GM21515 (cell line): ENCODE data around the gene NKX2-2.
"Not testable (repeated sequence)": the region's sequence is repeated elsewhere in the genome, so short reads cannot be mapped to it uniquely, and the experiment has no call there.

Experiments used
- ATAC-seq: cut with Tn5 transposase; IDR thresholded peaks from one replicate; pipeline ENCODE4 v1.9.1; 2021; ENCODE audit not compliant: unreplicated experiment

Gene NKX2-2

GRCh38 chr20:21509597-21510371 lies 4.1 kb downstream of the NKX2-2 start:
- ATAC-seq: no peak

GRCh38 chr20:21509079-21509596 lies 4.7 kb downstream of the NKX2-2 start:
- no peak for ATAC-seq

- ATAC-seq: no peak
Observed at GRCh38 chr20:21508230-21509078, 5.4 kb downstream of the NKX2-2 start.

GRCh38 chr20:21507400-21508229 lies 6.2 kb downstream of the NKX2-2 start:
- no peak for ATAC-seq

GRCh38 chr20:21505810-21506530 lies 7.9 kb downstream of the NKX2-2 start:
- ATAC-seq: no peak

- no peak for ATAC-seq
Observed at GRCh38 chr20:21505161-21505809, 8.6 kb downstream of the NKX2-2 start.

- ATAC-seq: no peak
Observed at GRCh38 chr20:21504323-21504722, 9.5 kb downstream of the NKX2-2 start.

GRCh38 chr20:21503345-21503744 lies 10.5 kb downstream of the NKX2-2 start:
- ATAC-seq: peak; percentile 94

- no peak for ATAC-seq
Observed at GRCh38 chr20:21501184-21501583, 12.7 kb downstream of the NKX2-2 start.

GRCh38 chr20:21500599-21500998 lies 13.3 kb downstream of the NKX2-2 start:
- no peak for ATAC-seq

- ATAC-seq: no peak
Observed at GRCh38 chr20:21499641-21500040, 14.2 kb downstream of the NKX2-2 start.

GRCh38 chr20:21498635-21499034 lies 15.2 kb downstream of the NKX2-2 start:
- ATAC-seq: no peak

GRCh38 chr20:21498195-21498594 lies 15.7 kb downstream of the NKX2-2 start:
- no peak for ATAC-seq

- no peak for ATAC-seq
Observed at GRCh38 chr20:21496452-21496851, 17.4 kb downstream of the NKX2-2 start.

GRCh38 chr20:21493049-21493448 lies 20.8 kb downstream of the NKX2-2 start:
- no peak for ATAC-seq

- ATAC-seq: no peak
Observed at GRCh38 chr20:21490105-21490504, 23.8 kb downstream of the NKX2-2 start.

- not testable (repeated sequence) for ATAC-seq
Observed at GRCh38 chr20:21480144-21480543, 33.7 kb downstream of the NKX2-2 start.

- ATAC-seq: no peak
Observed at GRCh38 chr20:21465799-21466198, 48.1 kb downstream of the NKX2-2 start.

- no peak for ATAC-seq
Observed at GRCh38 chr20:21464916-21465315, 48.9 kb downstream of the NKX2-2 start.
